ENCODE measurements around the gene ST7. TPM values are rescaled to one million over a fixed set of nuclear protein-coding genes. Genes with fewer than 3 reads are reported as not detected.
A peak's percentile ranks its signal among the peaks of the same experiment; 100 is the strongest.

The ST7 gene
- polyA plus RNA-seq, 1 donor (not counting 4 experiments of a cell fraction or from before 2014, with no cell fraction given): 16.9 TPM

GRCh38 chr7:117082647-117083046 lies 129.3 kb downstream of the ST7 start:
- no peaks in the 10 kb centered on the region for H3K36me3 ChIP-seq (ENCODE audit: control insufficient read depth in 2 of 2, extremely low read depth in 1 of 2, insufficient read depth in 2 of 2, low read length in 2 of 2)
- H3K27me3 ChIP-seq (ENCODE audit: control insufficient read depth, extremely low read depth, insufficient read depth, low read length): no peaks in the 10 kb centered on the region
- dilution Hi-C loops (cut with MboI; ENCODE audit: extremely low pct_ligation_motif_present, low sequenced_read_pairs): no loop called here
- H3K9me1 ChIP-seq (ENCODE audit: control insufficient read depth, extremely low read depth, insufficient read depth, low read length): no peaks in the 10 kb centered on the region
- no peak overlapping the region for H2AFZ ChIP-seq (ENCODE audit: control insufficient read depth, low read length)
- no peak overlapping the region for H3K9ac ChIP-seq (ENCODE audit: control insufficient read depth, extremely low read depth, insufficient read depth, low read length)
- no peak overlapping the region for H3K4me3 ChIP-seq (ENCODE audit: control insufficient read depth in 2 of 3, extremely low read depth in 1 of 3, insufficient read depth in 2 of 3, low read depth in 1 of 3, low read length in 3 of 3)
- no peaks in the 10 kb centered on the region for H3K9me3 ChIP-seq (ENCODE audit: control insufficient read depth, low read depth, low read length)
- H3K4me1 ChIP-seq (ENCODE audit: control insufficient read depth, extremely low read depth, insufficient read depth, low read length): peaks cover 40% of the 10 kb centered on the region
- no peak for TF ChIP-seq EZH2 (IDR thresholded peaks at IDR 0.05; ENCODE audit: low read length)
- TF ChIP-seq CTCF (optimal IDR thresholded peaks at IDR 0.05 in 1 of 3, IDR thresholded peaks at IDR 0.05 in 1 of 3, conservative IDR thresholded peaks at IDR 0.05 in 1 of 3; ENCODE audit: extremely low read depth in 1 of 3, insufficient read depth in 2 of 3, low read length in 3 of 3): no peak
- no peak overlapping the region for H3K27ac ChIP-seq (ENCODE audit: control insufficient read depth, insufficient read depth, low read length)
- FAIRE-seq: no peak
- H4K20me1 ChIP-seq (ENCODE audit: control insufficient read depth, extremely low read depth, insufficient read depth, low read length): no peaks in the 10 kb centered on the region
- no peak overlapping the region for H3K4me2 ChIP-seq (ENCODE audit: control insufficient read depth, extremely low read depth, insufficient read depth, low read depth, low read length)
- no peak for DNase-seq (ENCODE audit: low read depth, low spot score)
- H3K79me2 ChIP-seq (ENCODE audit: control insufficient read depth, insufficient read depth, low read length): no peaks in the 10 kb centered on the region

GRCh38 chr7:117083648-117084047 lies 130.3 kb downstream of the ST7 start:
- no peak for TF ChIP-seq EZH2 (IDR thresholded peaks at IDR 0.05; ENCODE audit: low read length)
- no peak for TF ChIP-seq CTCF (optimal IDR thresholded peaks at IDR 0.05 in 1 of 3, IDR thresholded peaks at IDR 0.05 in 1 of 3, conservative IDR thresholded peaks at IDR 0.05 in 1 of 3; ENCODE audit: extremely low read depth in 1 of 3, insufficient read depth in 2 of 3, low read length in 3 of 3)
- H3K27ac ChIP-seq (ENCODE audit: control insufficient read depth, insufficient read depth, low read length): peak overlapping the region; percentile 84

More at GRCh38 chr7:117083648-117084047, 130.3 kb downstream of the ST7 start:
- Histone ChIP-seq H3K4me3 (ENCODE audit: control insufficient read depth in 2 of 3, extremely low read depth in 1 of 3, insufficient read depth in 2 of 3, low read depth in 1 of 3, low read length in 3 of 3) (no peak overlapping the region), H3K9me1 (ENCODE audit: control insufficient read depth, extremely low read depth, insufficient read depth, low read length) (no peaks in the 10 kb centered on the region), H3K9me3 (ENCODE audit: control insufficient read depth, low read depth, low read length) (no peaks in the 10 kb centered on the region), H3K4me1 (ENCODE audit: control insufficient read depth, extremely low read depth, insufficient read depth, low read length) (peaks cover 43% of the 10 kb centered on the region), H4K20me1 (ENCODE audit: control insufficient read depth, extremely low read depth, insufficient read depth, low read length) (no peaks in the 10 kb centered on the region), H2AFZ (ENCODE audit: control insufficient read depth, low read length) (no peak overlapping the region), H3K79me2 (ENCODE audit: control insufficient read depth, insufficient read depth, low read length) (no peaks in the 10 kb centered on the region), H3K9ac (ENCODE audit: control insufficient read depth, extremely low read depth, insufficient read depth, low read length) (no peak overlapping the region), H3K4me2 (ENCODE audit: control insufficient read depth, extremely low read depth, insufficient read depth, low read depth, low read length) (peak overlapping the region; percentile 66), H3K27me3 (ENCODE audit: control insufficient read depth, extremely low read depth, insufficient read depth, low read length) (no peaks in the 10 kb centered on the region), H3K36me3 (ENCODE audit: control insufficient read depth in 2 of 2, extremely low read depth in 1 of 2, insufficient read depth in 2 of 2, low read length in 2 of 2) (no peaks in the 10 kb centered on the region)
- FAIRE-seq: no peak
- DNase-seq (ENCODE audit: low read depth, low spot score): no peak
- dilution Hi-C loops (cut with MboI; ENCODE audit: extremely low pct_ligation_motif_present, low sequenced_read_pairs): no loop called here
